Caco-2 (cell line): ENCODE data around the gene SMIM38. TPM values are rescaled to one million over a fixed set of nuclear protein-coding genes. Genes with fewer than 3 reads are reported as not detected.

Experiments
- BruUV-seq: library from RNA; stranded (reverse); fragments of 400-500 nt; replicated peaks from 2 replicates; lab custom pipeline; 2021; lab: Mats Ljungman, UMichigan
- CTCF ChIA-PET: fragments of 300-600 bp; sonication (Branson Sonifier 250); formaldehyde crosslinking; loops from one replicate; lab custom pipeline; 2022; ENCODE audit warnings: antibody characterized with exemption; lab: Charles Lee
- POLR2A ChIA-PET: fragments of 300-600 bp; sonication (Branson Sonifier 250); formaldehyde crosslinking; loops from one replicate; lab custom pipeline; 2022; ENCODE audit warnings: antibody characterized with exemption; lab: Charles Lee
- DNase-seq, 2 experiments: peaks; one replicate each; pipeline versions ENCODE4 v3.0.0 to v3.0.0-alpha.2; 2020 to 2022
- H3K27me3 ChIP-seq: replicated peaks from 2 replicates; pipeline ENCODE4 v1.6.0; 2011; ENCODE audit warnings: low read length; ENCODE audit not compliant: control insufficient read depth, insufficient read depth
- H3K36me3 ChIP-seq: 2 replicates; pipeline ENCODE4 v1.5.1; 2011; ENCODE audit warnings: low read length; ENCODE audit not compliant: control insufficient read depth, insufficient read depth
- H3K4me1 ChIP-seq: fragments of 250-450 bp; sonication (Bioruptor Pico); 2 replicates; pipeline ENCODE4 v1.5.1; 2020; ENCODE audit warnings: mild to moderate bottlenecking
- H3K4me3 ChIP-seq: 2 replicates; pipeline ENCODE4 v1.5.1; 2011; ENCODE audit warnings: low read depth, mild to moderate bottlenecking, control low read depth, low read length
- H3K9me3 ChIP-seq: fragments of 250-450 bp; sonication (Bioruptor Pico); 2 replicates; pipeline ENCODE4 v1.5.1; 2020; ENCODE audit warnings: mild to moderate bottlenecking, moderate library complexity
- H3K27ac Mint-ChIP-seq: one replicate; pipeline ENCODE4 v1.8.0; 2022; ENCODE audit warnings: mixed read lengths; ENCODE audit not compliant: unreplicated experiment
- H3K27me3 Mint-ChIP-seq: one replicate; pipeline ENCODE4 v1.8.0; 2022; ENCODE audit warnings: mixed read lengths; ENCODE audit not compliant: insufficient read depth, unreplicated experiment
- H3K36me3 Mint-ChIP-seq: one replicate; pipeline ENCODE4 v1.8.0; 2022; ENCODE audit warnings: mild to moderate bottlenecking, mixed read lengths; ENCODE audit not compliant: insufficient read depth, unreplicated experiment
- H3K4me1 Mint-ChIP-seq: one replicate; pipeline ENCODE4 v1.8.0; 2022; ENCODE audit warnings: low read depth, mixed read lengths; ENCODE audit not compliant: unreplicated experiment
- H3K4me3 Mint-ChIP-seq: one replicate; pipeline ENCODE4 v1.8.0; 2022; ENCODE audit warnings: mild to moderate bottlenecking, moderate library complexity, mixed read lengths; ENCODE audit not compliant: unreplicated experiment
- H3K9me3 Mint-ChIP-seq: one replicate; pipeline ENCODE4 v1.8.0; 2022; ENCODE audit warnings: mixed read lengths; ENCODE audit not compliant: unreplicated experiment
- intact Hi-C: fragments of 100-400 bp; cut with micrococcal nuclease; formaldehyde crosslinking; loops from one replicate; pipeline ENCODE4 v1.10.0; 2022; ENCODE audit not compliant: unreplicated experiment
- total RNA-seq: library from RNA; stranded (reverse); gene quantifications from 2 replicates; pipeline ENCODE4 v1.2.3, GENCODE V29; 2022
- TF ChIP-seq, protein P1 (sequence below), 2 experiments: fragments of 200-600 bp in 1 of 2; IDR thresholded peaks; 1 replicate in 1 of 2; 2 replicates in 1 of 2; pipeline versions ENCODE4 v1.5.1 to v1.8.0; 2011 to 2022; ENCODE audit warnings: antibody characterized with exemption in 1 of 2, control low read depth in 1 of 2, inconsistent platforms in 1 of 2, low read depth in 1 of 2, low read length in 1 of 2, mild to moderate bottlenecking in 1 of 2, moderate library complexity in 1 of 2; ENCODE audit not compliant: insufficient read depth in 1 of 2, severe bottlenecking in 1 of 2, unreplicated experiment in 1 of 2

The SMIM38 gene
- total RNA-seq, 1 experiment from 2014 or later = 0.66 TPM

GRCh38 chr11:69158301-69159149 lies 2.8 kb downstream of the SMIM38 start:
- ChIA-PET POLR2A (no interaction called here), CTCF (interaction anchor here (0.5 kb wide), 1 partner anchor 991 kb away, joined by 3 read pairs; no protein-coding TSS in a partner anchor)
- intact Hi-C loops = no loop called here
- no TSS peak for BruUV-seq
- H3K9me3 ChIP-seq = peaks cover 6% of the 10 kb centered on the region; the same call in 1 of the 2 replicates
- Mint-ChIP-seq H3K4me3 (no peak overlapping the region), H3K9me3 (peaks cover 9% of the 10 kb centered on the region), H3K36me3 (peaks cover 5% of the 10 kb centered on the region), H3K27me3 (no peaks in the 10 kb centered on the region), H3K4me1 (peaks cover 15% of the 10 kb centered on the region), H3K27ac (no peak overlapping the region)
- no peaks in the 10 kb centered on the region for H3K36me3 ChIP-seq
- peaks cover 19% of the 10 kb centered on the region for H3K4me1 ChIP-seq
- H3K27me3 ChIP-seq = no peaks in the 10 kb centered on the region
- peak in 1 of 2 experiments; percentile 23 for DNase-seq
- no peak overlapping the region for H3K4me3 ChIP-seq
- TF ChIP-seq, protein P1, sequence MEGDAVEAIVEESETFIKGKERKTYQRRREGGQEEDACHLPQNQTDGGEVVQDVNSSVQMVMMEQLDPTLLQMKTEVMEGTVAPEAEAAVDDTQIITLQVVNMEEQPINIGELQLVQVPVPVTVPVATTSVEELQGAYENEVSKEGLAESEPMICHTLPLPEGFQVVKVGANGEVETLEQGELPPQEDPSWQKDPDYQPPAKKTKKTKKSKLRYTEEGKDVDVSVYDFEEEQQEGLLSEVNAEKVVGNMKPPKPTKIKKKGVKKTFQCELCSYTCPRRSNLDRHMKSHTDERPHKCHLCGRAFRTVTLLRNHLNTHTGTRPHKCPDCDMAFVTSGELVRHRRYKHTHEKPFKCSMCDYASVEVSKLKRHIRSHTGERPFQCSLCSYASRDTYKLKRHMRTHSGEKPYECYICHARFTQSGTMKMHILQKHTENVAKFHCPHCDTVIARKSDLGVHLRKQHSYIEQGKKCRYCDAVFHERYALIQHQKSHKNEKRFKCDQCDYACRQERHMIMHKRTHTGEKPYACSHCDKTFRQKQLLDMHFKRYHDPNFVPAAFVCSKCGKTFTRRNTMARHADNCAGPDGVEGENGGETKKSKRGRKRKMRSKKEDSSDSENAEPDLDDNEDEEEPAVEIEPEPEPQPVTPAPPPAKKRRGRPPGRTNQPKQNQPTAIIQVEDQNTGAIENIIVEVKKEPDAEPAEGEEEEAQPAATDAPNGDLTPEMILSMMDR (IDR thresholded peaks at IDR 0.05; ENCODE audit: insufficient read depth in 1 of 2, low read depth in 1 of 2, low read length in 1 of 2, severe bottlenecking in 1 of 2, unreplicated experiment in 1 of 2) = no peak

- DNase-seq = no peak
- Histone ChIP-seq H3K4me3 (no peak overlapping the region), H3K9me3 (peaks cover 11% of the 10 kb centered on the region; the same call in 1 of the 2 replicates), H3K4me1 (peaks cover 19% of the 10 kb centered on the region), H3K27me3 (no peaks in the 10 kb centered on the region), H3K36me3 (no peaks in the 10 kb centered on the region)
- H3K4me3 Mint-ChIP-seq = no peak overlapping the region
- H3K27ac Mint-ChIP-seq = no peak overlapping the region
- BruUV-seq = no TSS peak
- POLR2A ChIA-PET = no interaction called here
- TF ChIP-seq, protein P1 (IDR thresholded peaks at IDR 0.05; ENCODE audit: insufficient read depth in 1 of 2, low read depth in 1 of 2, low read length in 1 of 2, severe bottlenecking in 1 of 2, unreplicated experiment in 1 of 2) = no peak
- peaks cover 5% of the 10 kb centered on the region for H3K36me3 Mint-ChIP-seq
- H3K9me3 Mint-ChIP-seq = peaks cover 16% of the 10 kb centered on the region
- peaks cover 15% of the 10 kb centered on the region for H3K4me1 Mint-ChIP-seq
- CTCF ChIA-PET = interaction anchor here (0.5 kb wide), 1 partner anchor 991 kb away, joined by 3 read pairs; no protein-coding TSS in a partner anchor
- no peaks in the 10 kb centered on the region for H3K27me3 Mint-ChIP-seq
- intact Hi-C loops = no loop called here
Observed at GRCh38 chr11:69159150-69159852, 3.6 kb downstream of the SMIM38 start.
